ENCODE measurements around the gene OTUD4.

GRCh38 chr4:145093638-145094037, 86.8 kb downstream of the OTUD4 start:
- no peak for TF ChIP-seq RAD21 (IDR thresholded peaks at IDR 0.05)
- TF ChIP-seq GABPA (IDR thresholded peaks at IDR 0.05 in 1 of 2, conservative IDR thresholded peaks at IDR 0.05 in 1 of 2), result no peak
